Central memory CD8-positive, alpha-beta T cell (primary cell): ENCODE measurements around the gene POLD4.
A peak's percentile ranks its signal among the peaks of the same experiment; 100 is the strongest.

Experiments used
- ATAC-seq: fragments of 150-1000 bp; cut with Tn5 transposase; replicated peaks from 2 replicates; pipeline ENCODE4 v1.10.0; 2022; ENCODE audit warnings: mild to moderate bottlenecking, moderate FRiP score, moderate number of reproducible peaks; ENCODE audit not compliant: poor library complexity, severe bottlenecking; ENCODE audit errors: extremely low read depth
- DNase-seq, 2 donors: peaks; one replicate each; pipeline ENCODE4 v3.0.0; 2021; ENCODE audit warnings: low spot score in 2 of 2
- H3K27ac Mint-ChIP-seq: one replicate; pipeline ENCODE4 v1.8.0; 2022; ENCODE audit warnings: low read depth, mild to moderate bottlenecking, moderate library complexity, mixed read lengths
- H3K27me3 Mint-ChIP-seq: one replicate; pipeline ENCODE4 v1.8.0; 2022; ENCODE audit warnings: mixed read lengths
- H3K36me3 Mint-ChIP-seq: one replicate; pipeline ENCODE4 v1.8.0; 2022; ENCODE audit warnings: mild to moderate bottlenecking, moderate library complexity, mixed read lengths; ENCODE audit not compliant: insufficient read depth
- H3K4me1 Mint-ChIP-seq: one replicate; pipeline ENCODE4 v1.8.0; 2022; ENCODE audit warnings: mixed read lengths
- H3K4me3 Mint-ChIP-seq: one replicate; pipeline ENCODE4 v1.8.0; 2022; ENCODE audit warnings: mild to moderate bottlenecking, moderate library complexity, mixed read lengths
- H3K9me3 Mint-ChIP-seq: one replicate; pipeline ENCODE4 v1.8.0; 2022; ENCODE audit warnings: mixed read lengths

Gene POLD4

GRCh38 chr11:67310246-67311050, 42.9 kb downstream of the POLD4 start:
- DNase-seq (no peak), ATAC-seq (no peak)
- Mint-ChIP-seq H3K9me3 (no peaks in the 10 kb centered on the region), H3K36me3 (peaks cover 4% of the 10 kb centered on the region), H3K4me1 (peaks cover 31% of the 10 kb centered on the region), H3K27me3 (no peaks in the 10 kb centered on the region), H3K4me3 (peak overlapping the region; percentile 20), H3K27ac (no peak overlapping the region)

GRCh38 chr11:67309661-67310061, 43.7 kb downstream of the POLD4 start:
- Mint-ChIP-seq H3K27ac (peak overlapping the region; percentile 74), H3K4me3 (no peak overlapping the region), H3K4me1 (peaks cover 34% of the 10 kb centered on the region), H3K27me3 (no peaks in the 10 kb centered on the region), H3K36me3 (peaks cover 4% of the 10 kb centered on the region), H3K9me3 (no peaks in the 10 kb centered on the region)
- no peak for DNase-seq
- no peak for ATAC-seq

DNA sequence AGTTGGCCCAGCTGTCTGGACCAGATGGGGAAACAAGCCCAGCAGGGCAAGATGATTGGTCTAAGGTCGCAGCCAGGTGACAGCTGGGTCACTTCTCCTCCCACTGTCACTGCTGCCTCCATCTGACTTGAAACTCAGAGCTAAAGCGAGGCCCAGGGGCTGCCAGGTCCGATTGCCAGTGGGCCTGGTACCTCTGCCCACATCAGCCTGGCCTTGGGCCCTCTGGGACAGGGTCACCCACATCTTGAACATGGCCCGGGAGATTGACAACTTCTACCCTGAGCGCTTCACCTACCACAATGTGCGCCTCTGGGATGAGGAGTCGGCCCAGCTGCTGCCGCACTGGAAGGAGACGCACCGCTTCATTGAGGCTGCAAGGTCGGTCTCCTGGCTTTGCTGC, 44.2 kb downstream of the POLD4 start:
- Mint-ChIP-seq H3K4me3 (no peak overlapping the region), H3K27me3 (no peaks in the 10 kb centered on the region), H3K36me3 (peaks cover 4% of the 10 kb centered on the region), H3K4me1 (peaks cover 35% of the 10 kb centered on the region), H3K9me3 (no peaks in the 10 kb centered on the region), H3K27ac (peak overlapping the region; percentile 74)
- ATAC-seq (no peak), DNase-seq (no peak)

GRCh38 chr11:67308031-67308866, 45.1 kb downstream of the POLD4 start:
- peaks cover 4% of the 10 kb centered on the region for H3K36me3 Mint-ChIP-seq
- H3K27me3 Mint-ChIP-seq, result no peaks in the 10 kb centered on the region
- DNase-seq, result no peak
- H3K9me3 Mint-ChIP-seq, result no peaks in the 10 kb centered on the region
- no peak overlapping the region for H3K27ac Mint-ChIP-seq
- peaks cover 28% of the 10 kb centered on the region for H3K4me1 Mint-ChIP-seq
- no peak for ATAC-seq
- no peak overlapping the region for H3K4me3 Mint-ChIP-seq

DNA sequence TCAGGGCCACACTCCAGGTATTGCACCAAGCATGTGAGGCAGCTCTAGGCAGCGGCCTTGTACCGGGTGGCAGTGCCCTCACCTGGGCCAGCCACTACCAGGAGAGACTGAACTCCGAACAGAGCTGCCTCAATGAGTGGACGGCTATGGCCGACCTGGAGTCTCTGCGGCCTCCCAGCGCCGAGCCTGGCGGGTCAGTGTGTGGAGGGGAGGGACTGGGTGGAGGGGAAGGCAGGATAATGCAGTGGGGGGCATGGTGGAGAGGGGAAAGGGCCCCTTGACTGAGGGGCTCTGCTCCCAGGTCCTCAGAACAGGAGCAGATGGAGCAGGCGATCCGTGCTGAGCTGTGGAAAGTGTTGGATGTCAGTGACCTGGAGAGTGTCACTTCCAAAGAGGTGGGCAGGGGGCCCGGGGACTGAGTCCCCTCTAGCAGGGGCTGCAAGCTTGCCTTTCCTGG, 45.8 kb downstream of the POLD4 start:
- no peaks in the 10 kb centered on the region for H3K27me3 Mint-ChIP-seq
- no peak for DNase-seq
- no peak overlapping the region for H3K27ac Mint-ChIP-seq
- peaks cover 2% of the 10 kb centered on the region for H3K36me3 Mint-ChIP-seq
- H3K4me1 Mint-ChIP-seq, result peaks cover 21% of the 10 kb centered on the region
- no peak overlapping the region for H3K4me3 Mint-ChIP-seq
- no peak for ATAC-seq
- H3K9me3 Mint-ChIP-seq, result no peaks in the 10 kb centered on the region

GRCh38 chr11:67306769-67307544, 46.4 kb downstream of the POLD4 start:
- ATAC-seq (no peak), DNase-seq (no peak)
- Mint-ChIP-seq H3K4me3 (no peak overlapping the region), H3K4me1 (peaks cover 15% of the 10 kb centered on the region), H3K27ac (no peak overlapping the region), H3K9me3 (no peaks in the 10 kb centered on the region), H3K27me3 (no peaks in the 10 kb centered on the region), H3K36me3 (peaks cover 2% of the 10 kb centered on the region)

GRCh38 chr11:67304511-67305113, 48.7 kb downstream of the POLD4 start:
- Mint-ChIP-seq H3K4me1 (peaks cover 6% of the 10 kb centered on the region), H3K27me3 (no peaks in the 10 kb centered on the region), H3K36me3 (peaks cover 11% of the 10 kb centered on the region), H3K9me3 (no peaks in the 10 kb centered on the region), H3K4me3 (peak overlapping the region; percentile 60), H3K27ac (no peak overlapping the region)
- ATAC-seq (no peak), DNase-seq (no peak)

GRCh38 chr11:67303835-67304411, 49.4 kb downstream of the POLD4 start:
- Mint-ChIP-seq H3K27ac (no peak overlapping the region), H3K4me3 (peak overlapping the region; percentile 60), H3K9me3 (no peaks in the 10 kb centered on the region), H3K4me1 (peaks cover 6% of the 10 kb centered on the region), H3K36me3 (peaks cover 12% of the 10 kb centered on the region), H3K27me3 (no peaks in the 10 kb centered on the region)
- ATAC-seq (peak; percentile 36), DNase-seq (no peak)

GRCh38 chr11:67303132-67303834, 50.1 kb downstream of the POLD4 start, which contains the start of gene SSH3:
TSS of gene SSH3 (plus strand) at chr11:67303530. CDS start at chr11:67303626, 96 bp downstream.
- Mint-ChIP-seq H3K4me1 (peaks cover 12% of the 10 kb centered on the region), H3K4me3 (peak within 1 kb of the TSS; percentile 60), H3K9me3 (no peaks in the 10 kb centered on the region), H3K27me3 (no peaks in the 10 kb centered on the region), H3K36me3 (peaks cover 17% of the 10 kb centered on the region), H3K27ac (no peak within 1 kb of the TSS)
- DNase-seq (no peak), ATAC-seq (peak; percentile 59)

DNA sequence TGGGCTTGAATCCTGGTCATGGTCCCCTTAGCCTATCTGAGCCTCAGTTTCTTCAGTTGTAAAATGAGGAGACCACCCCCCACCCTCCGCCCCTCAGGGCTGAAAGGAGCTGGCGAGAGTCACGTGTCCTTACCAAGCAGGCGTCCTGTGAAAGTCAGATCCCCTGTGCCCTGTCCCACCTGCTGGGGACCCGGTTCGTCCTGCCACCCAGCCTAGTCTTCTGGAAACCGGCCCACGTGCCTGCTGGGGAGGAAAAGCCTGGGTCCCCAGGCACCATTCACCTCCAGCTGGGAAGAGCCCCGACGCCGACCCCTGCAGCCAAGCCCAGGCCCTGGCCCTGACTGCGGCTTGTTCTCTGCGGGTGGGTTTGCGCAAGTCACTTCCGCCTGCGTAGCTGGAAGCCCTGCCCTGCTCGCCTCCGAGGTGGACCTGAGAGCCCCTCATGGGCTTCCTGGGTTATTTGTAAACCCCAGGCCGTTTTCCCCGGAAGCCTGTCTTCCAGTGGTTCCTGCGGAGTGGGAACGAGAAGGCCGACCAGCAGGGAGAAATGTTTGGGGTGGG, 50.7 kb downstream of the POLD4 start:
- Mint-ChIP-seq H3K4me1 (peaks cover 16% of the 10 kb centered on the region), H3K27ac (no peak overlapping the region), H3K36me3 (peaks cover 22% of the 10 kb centered on the region), H3K27me3 (no peaks in the 10 kb centered on the region), H3K9me3 (no peaks in the 10 kb centered on the region), H3K4me3 (peak overlapping the region; percentile 60)
- DNase-seq (no peak), ATAC-seq (peak; percentile 29)

DNA sequence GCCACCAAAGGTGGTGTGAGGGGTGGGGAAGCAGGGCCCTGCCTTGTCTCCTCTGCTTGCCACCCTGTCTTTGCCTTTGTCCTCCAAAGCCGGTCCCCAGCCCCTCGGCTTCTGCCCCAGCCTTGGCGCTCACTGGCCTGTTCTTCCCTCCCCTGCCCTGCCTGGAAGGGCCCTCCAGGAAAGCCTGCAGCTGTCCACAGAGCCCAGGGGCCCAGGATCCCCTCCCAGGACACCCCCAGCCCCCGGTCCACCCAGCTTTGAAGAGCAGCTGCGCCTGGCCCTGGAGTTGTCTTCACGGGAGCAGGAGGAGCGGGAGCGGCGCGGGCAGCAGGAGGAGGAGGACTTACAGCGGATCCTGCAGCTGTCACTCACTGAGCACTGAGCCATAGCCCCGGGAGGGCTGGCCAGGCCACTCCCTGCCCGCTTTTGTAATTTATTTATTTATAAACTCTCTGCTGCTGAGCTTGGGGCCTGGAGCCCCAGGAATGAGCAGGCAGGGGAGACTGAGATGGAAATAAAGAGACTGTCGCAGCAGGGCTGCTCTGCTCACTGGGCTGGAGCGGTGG, 51.3 kb downstream of the POLD4 start:
- H3K27ac Mint-ChIP-seq, result no peak overlapping the region
- H3K36me3 Mint-ChIP-seq, result peaks cover 29% of the 10 kb centered on the region
- peak overlapping the region; percentile 60 for H3K4me3 Mint-ChIP-seq
- H3K4me1 Mint-ChIP-seq, result peaks cover 18% of the 10 kb centered on the region
- ATAC-seq, result no peak
- no peak for DNase-seq
- no peaks in the 10 kb centered on the region for H3K27me3 Mint-ChIP-seq
- peaks cover 2% of the 10 kb centered on the region for H3K9me3 Mint-ChIP-seq
